Kidney (tissue), 22 donors: Measurements from ENCODE around the gene ARL11. TPM values are rescaled to one million over a fixed set of nuclear protein-coding genes. Genes with fewer than 3 reads are reported as not detected.

Experiments
- DNase-seq, 5 donors: peaks; one replicate each; pipeline ENCODE4 v3.0.0-alpha.2; 2013 to 2020
- FAIRE-seq: peaks from 2 replicates; lab custom pipeline; 2012; peaks lifted over from hg19 to GRCh38; lab: Jason Lieb, UNC
- H3K27ac ChIP-seq, 2 donors: one replicate each; pipeline ENCODE4 v1.7.0; 2013; ENCODE audit warnings: low read depth in 2 of 2, low read length in 2 of 2, inconsistent platforms in 1 of 2
- H3K27me3 ChIP-seq: one replicate; pipeline ENCODE4 v1.7.1; 2013; ENCODE audit warnings: low read length, inconsistent platforms; ENCODE audit not compliant: control insufficient read depth, insufficient read depth
- H3K36me3 ChIP-seq, 3 donors: one replicate each; pipeline versions ENCODE4 v1.7.0 to v1.7.1; 2013; ENCODE audit warnings: low read length in 3 of 3, control low read depth in 1 of 3, inconsistent platforms in 1 of 3; ENCODE audit not compliant: insufficient read depth in 3 of 3, control insufficient read depth in 2 of 3
- H3K4me1 ChIP-seq, 3 donors: one replicate each; pipeline versions ENCODE4 v1.7.0 to v1.7.1; 2013; ENCODE audit warnings: low read length in 3 of 3, inconsistent platforms in 1 of 3, low read depth in 1 of 3; ENCODE audit not compliant: control insufficient read depth in 2 of 3, insufficient read depth in 2 of 3
- H3K4me3 ChIP-seq, 3 donors: one replicate each; pipeline versions ENCODE4 v1.7.0 to v1.8.1; 2013; ENCODE audit warnings: low read length in 3 of 3, control low read depth in 1 of 3, inconsistent platforms in 1 of 3
- H3K9ac ChIP-seq, 3 donors: one replicate each; pipeline versions ENCODE4 v1.7.0 to v1.7.1; 2013; ENCODE audit warnings: low read length in 3 of 3, control low read depth in 1 of 3, inconsistent platforms in 1 of 3
- H3K9me3 ChIP-seq, 3 donors: one replicate each; pipeline versions ENCODE4 v1.7.0 to v1.7.1; 2013; ENCODE audit warnings: low read length in 3 of 3, control low read depth in 1 of 3, inconsistent platforms in 1 of 3; ENCODE audit not compliant: control insufficient read depth in 2 of 3, insufficient read depth in 1 of 3
- intact Hi-C: fragments of 100-400 bp; cut with DNase I; formaldehyde crosslinking; loops from one replicate; pipeline ENCODE4 v1.11.1; 2022
- long read RNA-seq, 10 donors: library from polyadenylated mRNA in 1 of 10; unstranded in 1 of 10; transcript quantifications; one replicate each; pipeline ENCODE4 v2.0.0 and lab custom pipeline, GENCODE V29; 2021 to 2026
- polyA plus RNA-seq: library from polyadenylated mRNA; stranded (reverse); fragments of 350-450 nt; fragmentation: Illumina TruSeq; extraction: RNeasy Lipid Tissue Mini Kit (QIAGEN cat#74804); gene quantifications from one replicate; pipeline ENCODE4 v1.2.3, GENCODE V29; 2014; ENCODE audit warnings: low read depth, low replicate concordance; ENCODE audit not compliant: insufficient read depth
- total RNA-seq: library from RNA; stranded (reverse); fragmentation: NEBNext Ultra II Directional; extraction: Animal tissue kit (Norgen Biotek cat#: 25700); gene quantifications from one replicate; pipeline ENCODE4 v1.2.1, GENCODE V29; 2021
- TF ChIP-seq, protein P1 (sequence below): IDR thresholded peaks from 3 replicates; pipeline ENCODE4 v1.5.1; 2012; ENCODE audit warnings: mild to moderate bottlenecking, moderate library complexity, borderline replicate concordance; ENCODE audit not compliant: insufficient read depth; ENCODE audit errors: extremely low read depth
- donor health status: control.
- donor health status: control.
- donor health status: control.
- donor health status: control.
- donor health status: control.
- donor health status: DM: yes; HTN: yes; CAD: no.
- donor health status: Normal renal cell carcinoma (clear cell type).

ARL11 gene
- total RNA-seq = 1.6 TPM
- 0.19 TPM for polyA plus RNA-seq
- long read RNA-seq, donor 1 = 0 reads
- long read RNA-seq, donor 2 = 0 reads
- long read RNA-seq, donor 3 = 0 reads
- long read RNA-seq, donor 4 = 0 reads
- long read RNA-seq, donor 5 = 0 reads
- long read RNA-seq, donor 6 = 0 reads
- long read RNA-seq, donor 7, partial matches to known transcripts = 0 of 3 reads
- long read RNA-seq, donor 7, other reads (novel, unspliced or antisense) = 1 of 3 reads
- long read RNA-seq, donor 8 = 0 reads
- long read RNA-seq, donor 9 = 0 reads
- long read RNA-seq, donor 10 = 0 reads

DNA sequence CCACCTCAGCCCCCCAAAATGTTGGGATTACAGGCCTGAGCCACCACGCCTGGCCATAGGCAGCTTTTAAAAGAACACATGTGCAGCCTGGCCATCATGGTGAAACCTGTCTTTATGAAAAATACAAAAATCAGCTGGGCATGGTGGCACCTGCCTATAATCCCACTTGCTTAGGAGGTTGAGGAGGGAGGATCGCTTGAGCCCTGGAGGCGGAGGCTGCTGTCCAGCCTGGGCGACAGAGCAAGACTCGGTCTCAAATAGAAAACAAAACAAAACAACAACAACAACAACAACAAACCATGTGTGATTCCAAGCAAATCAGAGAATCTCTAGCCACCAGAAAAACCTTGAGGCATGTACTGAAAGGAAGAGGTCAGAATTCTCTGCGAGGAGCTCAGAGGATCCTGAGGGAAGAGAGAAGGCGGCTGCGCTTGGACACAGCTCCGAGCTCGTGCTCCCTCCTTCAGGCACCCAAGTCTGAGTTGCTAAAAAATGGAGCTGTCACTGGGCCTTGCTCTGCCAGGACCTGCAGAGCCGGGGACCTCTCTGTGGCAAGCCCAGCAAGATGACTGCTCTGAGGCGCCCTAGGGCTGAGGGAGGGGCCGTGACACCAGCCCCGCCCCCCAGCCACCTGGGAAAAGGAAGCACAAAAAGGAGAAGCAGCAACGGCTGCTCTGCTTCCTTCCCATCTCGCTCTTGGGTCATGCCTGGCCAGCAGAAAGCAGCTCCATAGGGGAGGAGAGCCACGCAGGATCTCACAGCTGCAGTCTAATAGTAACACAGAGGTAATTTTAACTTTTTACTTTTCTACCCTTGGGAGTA is at the start of gene ARL11:
Gene ARL11, plus strand, starts transcription at position 677 of the 822 bp plus-strand sequence. CDS start 1,941 bp downstream, outside the sequence.
- FAIRE-seq (no peak), DNase-seq (peak in 2 of 5 donors; percentile 26 to 47)
- Histone ChIP-seq H3K27ac (no peak within 1 kb of the TSS), H3K9ac (no peak within 1 kb of the TSS), H3K36me3 (no peaks in the 10 kb centered on the region), H3K4me1 (peaks cover 0 to 8% (median 0%) of the 10 kb centered on the region in 3 donors), H3K4me3 (no peak within 1 kb of the TSS), H3K9me3 (no peaks in the 10 kb centered on the region), H3K27me3 (no peaks in the 10 kb centered on the region)
- TF ChIP-seq, protein P1, sequence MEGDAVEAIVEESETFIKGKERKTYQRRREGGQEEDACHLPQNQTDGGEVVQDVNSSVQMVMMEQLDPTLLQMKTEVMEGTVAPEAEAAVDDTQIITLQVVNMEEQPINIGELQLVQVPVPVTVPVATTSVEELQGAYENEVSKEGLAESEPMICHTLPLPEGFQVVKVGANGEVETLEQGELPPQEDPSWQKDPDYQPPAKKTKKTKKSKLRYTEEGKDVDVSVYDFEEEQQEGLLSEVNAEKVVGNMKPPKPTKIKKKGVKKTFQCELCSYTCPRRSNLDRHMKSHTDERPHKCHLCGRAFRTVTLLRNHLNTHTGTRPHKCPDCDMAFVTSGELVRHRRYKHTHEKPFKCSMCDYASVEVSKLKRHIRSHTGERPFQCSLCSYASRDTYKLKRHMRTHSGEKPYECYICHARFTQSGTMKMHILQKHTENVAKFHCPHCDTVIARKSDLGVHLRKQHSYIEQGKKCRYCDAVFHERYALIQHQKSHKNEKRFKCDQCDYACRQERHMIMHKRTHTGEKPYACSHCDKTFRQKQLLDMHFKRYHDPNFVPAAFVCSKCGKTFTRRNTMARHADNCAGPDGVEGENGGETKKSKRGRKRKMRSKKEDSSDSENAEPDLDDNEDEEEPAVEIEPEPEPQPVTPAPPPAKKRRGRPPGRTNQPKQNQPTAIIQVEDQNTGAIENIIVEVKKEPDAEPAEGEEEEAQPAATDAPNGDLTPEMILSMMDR = no peak
- intact Hi-C loops = no loop called here

GRCh38 chr13:49579501-49579900 is 48.8 kb upstream of the ARL11 start:
- no peak for FAIRE-seq
- TF ChIP-seq, protein P1 = no peak
- no peak overlapping the region for H3K4me3 ChIP-seq
- H3K9ac ChIP-seq = no peak overlapping the region
- no peaks in the 10 kb centered on the region for H3K27me3 ChIP-seq
- H3K27ac ChIP-seq = no peak overlapping the region
- intact Hi-C loops = no loop called here
- peaks cover 0 to 4% (median 0%) of the 10 kb centered on the region in 3 donors for H3K36me3 ChIP-seq
- H3K9me3 ChIP-seq = no peaks in the 10 kb centered on the region
- H3K4me1 ChIP-seq = peaks cover 0 to 3% (median 0%) of the 10 kb centered on the region in 3 donors
- DNase-seq = no peak

DNA sequence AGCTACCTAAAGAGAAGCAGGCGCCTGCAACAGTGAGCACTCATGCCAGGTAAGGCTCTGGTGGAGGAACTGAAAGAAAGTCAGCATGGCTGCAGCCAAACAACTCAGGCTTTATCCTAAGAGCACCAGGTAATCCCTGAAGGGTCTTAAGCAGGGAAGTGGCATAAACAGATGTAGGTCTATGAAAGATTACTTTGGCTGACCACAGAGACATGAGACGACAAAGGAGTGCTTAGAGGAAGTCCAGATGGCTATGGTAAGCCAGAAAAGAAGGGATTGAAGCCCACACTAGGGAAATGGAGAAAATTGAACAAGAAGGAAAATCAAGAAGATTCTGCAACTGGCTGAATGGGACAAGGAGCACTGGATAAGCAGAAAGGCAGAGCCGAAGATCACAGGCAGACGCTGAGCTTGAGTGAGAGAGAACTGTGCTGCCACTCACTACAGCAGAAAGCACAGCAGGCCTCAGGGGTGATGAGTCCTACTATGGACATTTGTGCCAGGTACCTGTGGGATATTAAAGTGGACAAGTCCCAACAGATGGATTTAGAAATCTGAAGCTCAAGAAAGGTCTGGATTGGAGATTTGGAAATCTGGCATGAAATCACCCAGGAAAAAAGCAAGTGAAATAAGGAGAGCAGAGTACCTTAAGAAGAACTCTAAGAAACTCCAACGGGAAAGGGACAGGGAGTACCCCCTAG is 47.2 kb upstream of the ARL11 start:
- intact Hi-C loops = no loop called here
- Histone ChIP-seq H3K4me3 (no peak overlapping the region), H3K9ac (no peak overlapping the region), H3K4me1 (peaks cover 0 to 7% (median 0%) of the 10 kb centered on the region in 3 donors), H3K27ac (no peak overlapping the region), H3K9me3 (no peaks in the 10 kb centered on the region), H3K27me3 (no peaks in the 10 kb centered on the region), H3K36me3 (peaks cover 0 to 4% (median 0%) of the 10 kb centered on the region in 3 donors)
- FAIRE-seq (no peak), DNase-seq (no peak)
- TF ChIP-seq, protein P1 = no peak
